OCI-LY7 (cell line): ENCODE results near the gene RAD51B.

Experiments
- CTCF ChIP-seq: fragments of 200-600 bp; sonication (generic); conservative IDR thresholded peaks from 2 replicates; pipeline ENCODE4 v1.5.1; 2014; ENCODE audit warnings: mild to moderate bottlenecking, antibody characterized with exemption, low read length, moderate library complexity, mixed read lengths
- EZH2phosphoT487 ChIP-seq: fragments of 200-600 bp; sonication (generic); IDR thresholded peaks from 2 replicates; pipeline ENCODE4 v1.6.1; 2018; ENCODE audit warnings: low read depth, borderline replicate concordance, mild to moderate bottlenecking, mixed run types, antibody characterized with exemption, low read length, moderate library complexity, mixed read lengths

DNA sequence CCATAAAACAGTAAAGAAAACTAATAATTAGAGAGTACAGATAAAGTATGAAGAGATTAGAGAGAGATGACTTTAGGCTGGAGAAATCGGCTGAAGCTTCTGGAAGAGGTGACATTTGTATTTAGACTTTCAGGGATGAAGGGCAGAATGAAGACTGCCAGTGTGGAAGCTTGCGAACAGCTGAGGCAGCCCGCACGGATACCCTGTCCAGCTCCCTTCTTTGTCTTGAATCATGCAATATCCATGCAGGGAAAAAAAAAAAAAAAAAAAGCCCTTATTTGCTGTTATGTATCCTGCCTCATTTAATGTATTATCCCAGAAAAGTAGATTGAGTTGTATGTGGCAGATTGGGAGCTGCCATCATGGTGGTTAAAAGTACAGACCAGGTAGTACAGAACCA lies 641.5 kb downstream of the RAD51B start:
- TF ChIP-seq CTCF = no peak
- no peak for TF ChIP-seq EZH2phosphoT487
